ENCODE results near the gene SIGLEC9. TPM values are rescaled to one million over a fixed set of nuclear protein-coding genes. Genes with fewer than 3 reads are reported as not detected.

The SIGLEC9 gene
- total and polyA plus RNA-seq, 8 donors, result 0.19 to 4.1 (median 0.91) TPM

GRCh38 chr19:51119101-51119500 is 5.6 kb upstream of the SIGLEC9 start:
- H3K9me3 ChIP-seq, result no peaks in the 10 kb centered on the region
- H3K36me3 ChIP-seq, result no peaks in the 10 kb centered on the region
- no peak for FAIRE-seq
- WGBS, 2 donors, result 34 to 53% methylated on average over 4 of the region's 4 CpGs
- H3K4me1 ChIP-seq, result no peaks in the 10 kb centered on the region
- no peak for DNase-seq
- H3K27ac ChIP-seq, result no peak overlapping the region
- TF ChIP-seq CTCF (IDR thresholded peaks at IDR 0.05), result no peak
- H3K27me3 ChIP-seq, result no peaks in the 10 kb centered on the region
- intact Hi-C loops (cut with DNase I), result no loop called here
- no peak for ATAC-seq
- H3K4me3 ChIP-seq, result no peak overlapping the region

DNA sequence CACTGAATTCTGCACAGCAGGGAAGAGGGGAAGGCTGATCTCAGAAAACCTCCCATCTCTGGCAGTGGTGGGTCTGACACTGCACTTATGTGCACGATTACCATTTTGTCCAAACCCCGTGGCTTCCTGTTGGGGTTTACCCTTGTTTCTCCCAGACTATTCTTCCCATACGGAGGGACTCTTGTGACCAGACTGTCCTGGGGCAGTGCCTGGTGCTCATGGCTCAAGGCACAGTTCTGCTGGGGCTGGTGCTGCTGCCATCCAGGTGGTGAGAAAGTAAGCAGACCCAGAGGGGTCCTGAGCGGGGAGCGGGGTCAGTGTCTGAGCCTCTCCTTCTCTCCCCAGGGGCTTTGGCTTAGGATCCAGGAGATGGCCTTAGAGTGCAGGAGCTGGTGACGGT is 5.1 kb upstream of the SIGLEC9 start:
- H3K27ac ChIP-seq, result no peak overlapping the region
- DNase-seq (no peak), ATAC-seq (no peak), FAIRE-seq (no peak)
- no peaks in the 10 kb centered on the region for H3K9me3 ChIP-seq
- no peak for TF ChIP-seq CTCF (IDR thresholded peaks at IDR 0.05)
- intact Hi-C loops (cut with DNase I), result no loop called here
- H3K4me3 ChIP-seq, result no peak overlapping the region
- H3K36me3 ChIP-seq, result no peaks in the 10 kb centered on the region
- WGBS, 2 donors, result 71 to 74% methylated on average over 6 of the region's 6 CpGs
- H3K4me1 ChIP-seq, result no peaks in the 10 kb centered on the region
- no peaks in the 10 kb centered on the region for H3K27me3 ChIP-seq

GRCh38 chr19:51120160-51120559 is 4.5 kb upstream of the SIGLEC9 start:
- Histone ChIP-seq H3K4me3 (no peak overlapping the region), H3K27ac (no peak overlapping the region), H3K4me1 (no peaks in the 10 kb centered on the region), H3K9me3 (no peaks in the 10 kb centered on the region), H3K36me3 (no peaks in the 10 kb centered on the region), H3K27me3 (no peaks in the 10 kb centered on the region)
- FAIRE-seq (no peak), ATAC-seq (no peak), DNase-seq (no peak)
- TF ChIP-seq CTCF (IDR thresholded peaks at IDR 0.05), result no peak
- intact Hi-C loops (cut with DNase I), result no loop called here
- 70 to 77% methylated on average over 6 of the region's 6 CpGs for WGBS, 2 donors

GRCh38 chr19:51121257-51121656 is 3.4 kb upstream of the SIGLEC9 start:
- Histone ChIP-seq H3K9me3 (no peaks in the 10 kb centered on the region), H3K36me3 (no peaks in the 10 kb centered on the region), H3K27me3 (no peaks in the 10 kb centered on the region), H3K4me3 (no peak overlapping the region), H3K4me1 (no peaks in the 10 kb centered on the region), H3K27ac (no peak overlapping the region)
- 79 to 88% methylated on average over 8 of the region's 8 CpGs for WGBS, 2 donors
- DNase-seq, result no peak
- intact Hi-C loops (cut with DNase I), result no loop called here
- no peak for FAIRE-seq
- no peak for TF ChIP-seq CTCF (IDR thresholded peaks at IDR 0.05)
- ATAC-seq, result no peak

DNA sequence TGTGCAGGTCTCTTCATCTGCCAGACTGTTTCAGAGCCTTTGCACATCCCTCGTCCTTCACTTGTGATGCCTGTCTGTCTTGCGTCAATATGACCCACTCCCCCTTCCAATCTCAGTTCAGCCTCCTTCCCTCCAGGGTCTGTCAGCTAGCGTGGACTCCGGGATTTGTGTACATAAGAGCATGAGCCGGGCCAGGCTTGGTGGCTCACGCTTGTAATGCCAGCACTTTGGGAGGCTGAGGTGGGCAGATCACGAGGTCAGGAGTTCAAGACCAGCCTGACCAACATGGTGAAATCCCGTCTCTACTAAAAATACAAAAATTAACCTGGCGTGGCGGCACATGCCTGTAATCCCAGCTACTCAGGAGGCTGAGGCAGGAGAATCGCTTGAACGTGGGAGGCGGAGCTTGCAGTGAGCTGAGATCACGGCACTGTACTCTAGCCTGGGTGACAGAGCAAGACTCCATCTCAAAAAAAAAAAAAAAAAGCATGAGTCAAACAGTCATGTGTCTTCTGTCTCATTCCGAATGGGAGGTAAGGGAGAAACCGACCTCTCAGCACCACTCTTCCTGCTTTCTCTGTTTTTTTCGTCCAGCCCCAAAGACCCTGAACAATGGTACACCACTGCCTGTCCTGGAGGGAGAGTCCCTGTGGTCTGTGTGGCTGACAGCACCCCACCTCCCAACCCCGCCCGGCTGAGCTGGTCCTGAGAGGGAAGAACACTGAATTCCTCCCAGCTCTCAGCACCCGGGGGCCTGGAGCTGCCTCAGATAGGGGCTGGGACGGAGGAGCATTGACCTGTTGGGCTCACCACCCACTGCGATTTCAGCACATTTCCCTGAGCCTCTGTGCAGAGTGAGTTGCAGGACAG is 2.4 kb upstream of the SIGLEC9 start:
- intact Hi-C loops (cut with DNase I), result no loop called here
- H3K9me3 ChIP-seq, result no peaks in the 10 kb centered on the region
- H3K27me3 ChIP-seq, result no peaks in the 10 kb centered on the region
- peak overlapping the region in 2 of 4 donors; percentile 11 to 23 for H3K27ac ChIP-seq
- H3K36me3 ChIP-seq, result no peaks in the 10 kb centered on the region
- H3K4me3 ChIP-seq, result no peak overlapping the region
- DNase-seq (no peak), FAIRE-seq (no peak), ATAC-seq (peak in 2 of 4 donors; percentile 29 to 30)
- H3K4me1 ChIP-seq, result no peaks in the 10 kb centered on the region
- 52 to 64% methylated on average over 22 of the region's 22 CpGs for WGBS, 2 donors
- no peak for TF ChIP-seq CTCF (IDR thresholded peaks at IDR 0.05)
